ENCODE results near the gene TMEM245.

The TMEM245 gene

GRCh38 chr9:109119439-109120203 lies at the start of gene TMEM245:
Gene TMEM245 (minus strand): TSS chr9:109119947. CDS start chr9:109119913, 34 bp downstream.
- DNase-seq (ENCODE audit: low spot score) = peak; percentile 99

DNA sequence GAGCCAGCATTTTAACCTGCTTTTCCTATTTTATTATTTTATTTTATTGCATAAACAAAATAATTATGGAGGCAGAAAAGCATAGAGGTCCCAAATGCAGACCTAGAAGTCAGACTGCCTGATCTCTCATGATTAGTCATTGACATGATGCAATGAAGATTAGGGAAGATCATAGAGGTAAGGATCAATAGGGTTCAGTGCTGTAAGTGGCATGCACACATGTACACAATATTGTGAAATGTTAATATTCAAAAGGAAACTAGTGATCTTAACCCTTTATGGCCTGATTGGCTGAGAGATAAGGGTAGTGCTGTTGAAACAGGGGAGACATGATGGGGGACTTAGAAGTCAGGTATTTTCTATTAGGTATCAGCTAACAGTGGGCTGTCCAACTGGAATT lies 48.4 kb upstream of the TMEM245 start:
- DNase-seq (ENCODE audit: low spot score) = no peak

DNA sequence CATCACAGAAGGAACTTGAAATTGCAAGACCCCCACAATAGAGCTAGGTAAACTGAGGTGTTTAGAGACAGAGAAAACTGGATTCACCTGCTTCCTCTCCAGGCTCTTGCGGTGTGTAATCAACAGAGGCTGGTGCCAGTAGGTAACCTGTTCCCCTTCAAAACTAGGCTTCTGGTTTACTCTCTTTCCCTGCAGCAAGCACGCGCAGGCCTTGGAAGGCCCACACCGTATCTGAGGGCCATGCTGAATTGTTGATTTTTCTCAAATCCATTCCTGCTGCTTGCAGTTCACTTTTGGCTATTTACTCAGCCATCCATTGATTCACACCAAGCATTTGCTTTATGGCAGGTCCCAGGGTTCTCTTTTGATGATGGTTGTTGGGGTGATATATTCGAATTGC lies 48.0 kb upstream of the TMEM245 start:
- no peak for DNase-seq (ENCODE audit: low spot score)

DNA sequence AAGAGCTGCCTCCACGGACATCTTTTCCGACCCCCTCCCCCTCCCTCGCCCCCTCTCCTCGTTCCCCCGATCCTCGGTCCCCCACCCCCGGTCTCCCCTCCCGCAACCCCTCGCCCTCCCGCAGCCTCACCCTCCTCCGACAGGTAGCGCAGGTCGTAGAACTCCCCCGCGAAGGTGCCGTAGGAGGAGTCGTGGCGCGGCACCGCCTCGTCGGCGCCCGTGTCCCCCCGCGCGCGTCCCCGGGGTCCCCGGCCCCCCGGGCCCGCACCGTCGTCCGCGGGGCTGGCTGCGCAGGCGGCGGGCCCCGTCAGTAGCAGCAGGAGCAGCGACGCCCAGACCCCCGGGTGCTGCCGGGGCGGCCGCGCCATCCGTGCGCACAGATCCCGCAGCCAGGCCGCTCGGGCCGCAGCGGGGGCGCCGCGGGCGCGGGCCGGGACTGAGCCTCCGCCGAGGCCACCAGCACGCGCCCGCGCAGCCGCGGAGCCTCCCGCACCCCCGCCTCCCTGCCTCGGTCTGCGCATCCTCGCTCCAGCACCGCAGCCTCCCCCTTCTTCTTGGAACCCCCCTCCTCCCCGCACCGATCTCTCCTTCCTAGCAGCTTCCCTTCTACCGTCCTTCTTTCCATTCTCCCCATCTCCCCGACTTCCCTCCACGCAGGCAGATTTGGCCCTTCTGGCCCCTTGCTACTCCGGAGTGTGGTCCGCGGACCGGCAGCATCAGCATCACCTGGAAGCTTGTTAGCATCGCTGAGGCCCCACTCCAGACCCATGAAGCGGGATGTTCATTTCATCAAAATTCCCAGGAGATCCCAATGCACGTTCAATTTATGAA lies 47.2 kb upstream of the TMEM245 start, which contains the start of gene FRRS1L:
Gene FRRS1L, minus strand, starts transcription at position 479 of the 831 bp plus-strand sequence. Its CDS starts 111 bp downstream, at position 368.
- no peak for DNase-seq (ENCODE audit: low spot score)

DNA sequence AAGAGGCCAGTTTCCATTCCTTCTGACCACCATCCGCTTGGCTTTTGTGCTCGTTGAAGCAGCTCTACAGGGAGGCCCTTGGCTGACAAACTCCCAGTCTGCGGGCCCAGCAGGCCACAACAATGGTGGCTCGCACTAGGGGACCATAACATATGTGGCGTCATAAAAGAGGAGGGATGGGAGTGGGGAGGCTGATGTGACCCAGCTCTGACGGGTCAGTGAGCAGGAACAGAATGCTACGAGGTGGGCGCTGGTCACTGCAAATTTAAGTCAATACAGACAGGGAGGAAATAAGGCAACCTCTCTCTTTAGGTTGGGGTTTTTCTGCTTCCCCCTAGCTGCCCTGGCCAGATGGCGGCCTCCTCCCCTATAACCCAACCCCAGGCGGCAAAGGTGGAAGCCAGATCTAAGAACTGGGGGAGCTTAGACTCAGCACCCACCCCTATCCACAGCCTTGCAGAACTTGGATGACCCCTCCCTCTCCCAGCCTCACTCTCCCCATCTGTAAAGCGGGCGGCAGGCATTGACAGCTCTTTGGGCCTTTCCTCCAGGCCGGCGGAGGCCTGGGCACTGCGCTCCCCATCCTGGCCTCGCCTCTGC lies 46.5 kb upstream of the TMEM245 start:
- no peak for DNase-seq (ENCODE audit: low spot score)

GRCh38 chr9:109164042-109164441 lies 44.3 kb upstream of the TMEM245 start:
- DNase-seq (ENCODE audit: low spot score) = no peak

- DNase-seq (ENCODE audit: low spot score) = no peak
Observed at GRCh38 chr9:109163194-109163593, 43.4 kb upstream of the TMEM245 start.

GRCh38 chr9:109162677-109163076 lies 42.9 kb upstream of the TMEM245 start:
- DNase-seq (ENCODE audit: low spot score) = no peak

DNA sequence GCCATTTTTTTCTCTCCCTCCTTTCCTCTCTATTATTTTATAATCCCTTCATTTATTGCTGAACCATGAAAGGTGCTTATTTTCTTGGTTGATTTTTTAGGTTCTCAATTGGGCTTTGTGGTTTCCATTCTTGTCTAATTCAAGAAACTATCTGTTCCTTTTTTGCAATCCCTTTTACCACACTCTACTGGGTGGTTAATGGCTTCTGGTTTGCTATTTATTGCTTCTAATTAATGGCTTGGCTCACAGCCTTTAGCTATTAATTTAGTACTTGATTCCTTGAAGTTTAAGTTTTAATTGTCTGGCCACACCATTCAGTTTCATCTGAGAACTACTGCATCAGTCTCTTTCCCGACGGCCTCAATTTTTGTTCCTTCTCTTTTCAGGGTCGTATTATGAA lies 41.7 kb upstream of the TMEM245 start:
- DNase-seq (ENCODE audit: low spot score) = no peak

DNA sequence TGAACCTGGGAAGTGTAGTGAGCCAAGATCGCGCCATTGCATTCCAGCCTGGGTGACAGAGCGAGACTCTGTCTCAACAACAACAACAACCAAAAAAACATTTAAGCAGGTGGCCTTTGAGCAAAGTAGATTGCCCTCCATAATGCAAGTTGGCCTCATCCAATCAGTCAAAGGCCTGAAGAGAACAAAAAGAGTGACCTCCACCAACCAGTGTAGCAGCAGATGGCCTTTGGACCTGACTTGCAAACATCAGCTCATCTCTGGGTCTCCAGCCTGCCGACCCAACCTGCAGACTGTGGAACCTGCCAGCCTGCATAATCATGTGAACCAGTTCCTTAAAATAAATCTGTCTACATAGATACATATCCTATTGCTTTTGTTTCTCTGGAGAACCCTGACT lies 39.8 kb upstream of the TMEM245 start:
- DNase-seq (ENCODE audit: low spot score) = no peak

DNA sequence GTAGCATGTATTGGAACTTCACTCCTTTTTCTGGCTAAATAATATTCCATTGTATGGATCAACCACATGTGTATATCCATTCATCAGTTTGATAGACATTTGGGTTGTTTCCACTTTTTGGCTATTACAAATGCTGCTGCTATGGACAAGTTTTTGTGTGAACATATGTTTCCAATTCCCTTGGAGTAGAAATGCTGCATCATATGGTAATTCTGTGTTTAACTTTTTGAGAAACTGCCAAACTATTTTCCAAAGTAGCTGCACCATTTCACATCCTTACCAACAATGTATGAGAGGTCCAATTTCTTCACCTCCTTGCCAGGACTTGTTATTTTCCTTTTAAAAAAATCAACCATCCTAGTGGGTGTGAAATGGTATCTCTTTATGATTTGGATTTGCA lies 38.9 kb upstream of the TMEM245 start:
- DNase-seq (ENCODE audit: low spot score) = no peak

- no peak for DNase-seq (ENCODE audit: low spot score)
Observed at GRCh38 chr9:109156708-109157107, 37.0 kb upstream of the TMEM245 start.

DNA sequence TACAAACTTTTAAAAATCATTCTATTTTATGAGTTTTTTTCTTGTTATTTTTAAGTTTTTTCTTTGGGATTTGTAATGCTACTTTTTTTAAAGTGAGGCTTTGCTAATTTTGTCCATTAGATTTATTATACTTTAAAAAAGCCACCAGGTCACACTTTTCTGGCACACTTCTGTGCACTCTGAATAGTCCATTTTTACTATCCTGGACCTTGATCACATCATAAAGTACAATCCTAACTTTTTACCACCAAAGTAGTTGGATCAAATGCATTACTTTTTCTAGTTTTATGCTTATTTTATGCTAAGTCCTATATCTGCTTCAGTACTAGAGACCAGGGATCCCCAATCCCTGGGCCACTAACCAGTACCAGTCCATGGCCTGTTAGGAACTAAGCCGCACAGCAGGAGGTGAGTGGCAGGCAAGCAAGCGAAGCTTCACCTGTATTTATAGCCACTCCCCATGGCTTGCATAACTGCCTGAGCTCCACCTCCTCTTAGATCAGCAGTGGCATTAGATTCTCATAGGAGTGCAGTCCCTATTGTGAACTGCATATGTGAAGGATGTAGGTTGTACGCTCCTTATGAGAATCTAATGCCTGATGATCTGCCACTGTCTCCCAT lies 31.3 kb upstream of the TMEM245 start:
- no peak for DNase-seq (ENCODE audit: low spot score)

DNA sequence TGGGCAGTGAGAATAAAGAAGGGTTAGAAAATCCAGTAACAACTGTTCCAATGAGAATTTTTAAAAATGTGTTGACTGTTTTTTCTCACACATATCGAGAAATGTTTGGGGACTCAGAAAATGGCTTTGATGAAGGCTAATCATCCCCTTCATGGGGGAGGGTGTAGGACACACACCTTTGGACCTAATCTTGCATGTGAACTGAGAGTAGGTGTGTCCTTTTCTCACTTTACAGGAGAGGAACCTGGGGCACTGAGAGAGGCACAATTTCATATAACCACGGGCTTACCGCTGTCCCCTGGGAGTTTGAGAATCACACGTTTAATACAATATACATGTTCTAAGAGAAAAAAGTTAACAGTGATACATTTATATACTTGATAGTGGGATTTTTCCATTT lies 30.0 kb upstream of the TMEM245 start:
- no peak for DNase-seq (ENCODE audit: low spot score)

- DNase-seq (ENCODE audit: low spot score) = no peak
Observed at GRCh38 chr9:109149089-109149488, 29.3 kb upstream of the TMEM245 start.

DNA sequence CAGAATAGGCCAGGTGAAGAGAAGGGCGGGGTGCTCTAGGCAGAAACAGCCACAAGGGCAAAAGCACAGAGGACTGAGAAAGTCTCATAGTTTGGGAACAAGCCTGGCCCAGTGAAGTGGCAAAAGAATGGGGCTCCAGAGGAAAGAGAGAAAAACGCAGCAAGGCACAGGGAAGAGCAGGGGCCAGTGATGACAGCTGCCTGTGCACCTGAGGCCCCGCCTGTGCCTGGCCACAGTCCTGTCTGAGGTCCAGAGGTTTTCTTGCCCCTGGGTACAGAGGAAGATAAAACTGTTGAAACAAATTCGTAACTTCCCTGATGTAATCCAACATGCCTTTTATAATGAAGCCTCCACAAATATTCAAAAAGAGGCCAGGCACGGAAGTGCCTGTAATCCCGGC lies 25.3 kb upstream of the TMEM245 start:
- DNase-seq (ENCODE audit: low spot score) = no peak

- DNase-seq (ENCODE audit: low spot score) = peak; percentile 45
Observed at GRCh38 chr9:109143881-109144562, 24.3 kb upstream of the TMEM245 start.

DNA sequence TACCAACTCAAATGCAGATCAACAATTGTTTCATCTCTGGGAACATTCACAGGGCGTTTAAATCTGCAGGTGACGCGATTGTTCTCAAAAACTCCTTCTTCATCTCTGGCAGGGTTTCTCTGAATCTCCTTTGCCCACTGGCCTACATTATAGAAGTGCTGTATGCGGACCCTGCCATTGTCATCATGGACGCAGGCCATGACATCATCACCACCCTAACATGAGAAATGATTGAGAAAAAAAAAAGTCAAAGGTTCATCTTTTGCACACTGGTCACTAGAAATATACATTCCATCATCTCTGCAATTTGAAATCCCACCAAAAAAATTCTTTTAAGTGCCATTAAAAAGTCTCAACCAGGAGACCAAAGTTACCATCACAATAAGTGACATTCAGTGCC lies 21.6 kb upstream of the TMEM245 start:
- no peak for DNase-seq (ENCODE audit: low spot score)

DNA sequence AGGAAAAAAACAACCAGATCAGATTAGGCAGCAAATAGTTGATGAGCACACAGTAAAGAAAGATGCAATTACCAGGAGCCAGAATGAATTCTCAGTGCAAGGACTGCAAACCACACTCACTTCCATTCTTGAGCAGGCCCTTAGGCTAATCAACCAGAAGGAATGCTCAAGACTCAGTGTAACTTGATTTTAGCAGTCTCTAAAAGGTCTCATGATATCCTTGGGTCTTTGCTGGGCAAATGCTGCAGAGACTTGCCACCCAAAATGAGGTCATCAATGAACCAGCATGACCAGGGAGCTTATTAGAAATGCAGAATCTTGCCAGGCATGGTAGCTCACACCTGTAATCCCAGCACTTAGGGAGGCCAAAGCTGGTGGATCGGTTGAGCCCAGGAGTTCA lies 20.1 kb upstream of the TMEM245 start:
- peak; percentile 6 for DNase-seq (ENCODE audit: low spot score)

DNA sequence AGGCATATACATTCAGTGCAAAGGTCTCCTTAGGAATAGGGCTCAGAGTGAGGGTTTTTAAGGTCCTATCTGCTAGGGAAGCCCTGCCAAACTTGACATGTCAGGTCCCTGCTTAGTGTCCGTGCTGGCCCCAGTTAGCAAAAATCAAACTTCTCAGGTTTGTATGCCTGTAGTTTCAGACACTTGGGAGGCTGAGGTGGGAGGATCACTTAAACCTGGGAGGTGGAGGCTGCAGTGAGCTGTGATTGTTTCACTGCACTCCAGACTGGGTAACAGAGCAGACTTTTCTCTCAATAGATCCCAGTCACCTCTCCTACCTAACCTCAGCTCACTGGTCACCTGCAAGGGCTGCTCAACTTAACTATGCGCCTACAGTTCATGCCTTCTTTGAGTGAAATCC lies 18.7 kb upstream of the TMEM245 start:
- DNase-seq (ENCODE audit: low spot score) = no peak

DNA sequence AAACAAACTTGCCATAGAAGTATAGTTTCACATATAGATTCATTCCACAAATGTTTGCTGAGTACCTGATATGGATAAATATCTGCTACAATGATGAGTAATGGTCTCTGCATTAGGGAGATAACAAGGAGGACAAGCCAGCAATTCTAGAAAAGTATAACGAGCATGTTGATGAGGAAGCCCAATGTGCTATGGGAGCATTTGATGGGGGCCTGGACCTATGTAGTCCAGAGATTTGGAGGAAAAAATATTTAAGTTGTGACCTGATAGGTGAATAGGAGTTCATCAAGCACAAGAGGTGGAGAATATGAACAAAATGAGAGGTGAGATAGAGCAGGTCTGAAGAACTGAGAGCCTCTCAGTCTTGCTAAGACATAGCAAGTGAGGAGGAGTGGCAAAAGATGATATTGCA lies 14.4 kb upstream of the TMEM245 start:
- no peak for DNase-seq (ENCODE audit: low spot score)

GRCh38 chr9:109133533-109133932 lies 13.8 kb upstream of the TMEM245 start:
- no peak for DNase-seq (ENCODE audit: low spot score)
